Measurements from ENCODE around the gene B3GNT4.
"Not testable (repeated sequence)": the region's sequence is repeated elsewhere in the genome, so short reads cannot be mapped to it uniquely, and the experiment has no call there.

B3GNT4 gene

GRCh38 chr12:122203301-122204166 lies at the start of gene B3GNT4:
Gene B3GNT4 (plus strand): TSS chr12:122203709. CDS start chr12:122204619, 910 bp downstream.
- peak; percentile 82 for DNase-seq

GRCh38 chr12:122155705-122156104 lies 47.8 kb upstream of the B3GNT4 start:
- DNase-seq = no peak

- DNase-seq = no peak
Measured at GRCh38 chr12:122158700-122159285, 44.7 kb upstream of the B3GNT4 start.

- DNase-seq = no peak
Measured at GRCh38 chr12:122159882-122160281, 43.6 kb upstream of the B3GNT4 start.

- DNase-seq = no peak
Measured at GRCh38 chr12:122160761-122161160, 42.7 kb upstream of the B3GNT4 start.

- DNase-seq = no peak
Measured at GRCh38 chr12:122161682-122162081, 41.8 kb upstream of the B3GNT4 start.

- no peak for DNase-seq
Measured at GRCh38 chr12:122162976-122163375, 40.5 kb upstream of the B3GNT4 start.

GRCh38 chr12:122166422-122167349 lies 36.8 kb upstream of the B3GNT4 start:
- DNase-seq = peak; percentile 70

- DNase-seq = no peak
Measured at GRCh38 chr12:122167356-122167925, 36.1 kb upstream of the B3GNT4 start.

GRCh38 chr12:122168492-122168891 lies 35.0 kb upstream of the B3GNT4 start:
- DNase-seq = no peak

GRCh38 chr12:122171399-122171798 lies 32.1 kb upstream of the B3GNT4 start:
- no peak for DNase-seq

GRCh38 chr12:122172262-122172939 lies 31.1 kb upstream of the B3GNT4 start:
- DNase-seq = no peak

- peak; percentile 42 for DNase-seq
Measured at GRCh38 chr12:122174155-122174845, 29.2 kb upstream of the B3GNT4 start, which contains the start of gene IL31. Gene IL31 (minus strand): TSS chr12:122174221. CDS start chr12:122174172, 49 bp downstream.

- not testable (repeated sequence) for DNase-seq
Measured at GRCh38 chr12:122176473-122176872, 27.0 kb upstream of the B3GNT4 start.

- DNase-seq = peak; percentile 48
Measured at GRCh38 chr12:122182887-122183587, 20.5 kb upstream of the B3GNT4 start, which contains the start of gene LRRC43. Gene LRRC43 (plus strand): TSS chr12:122183123. CDS start chr12:122183145, 22 bp downstream.

GRCh38 chr12:122183588-122183940 lies 19.9 kb upstream of the B3GNT4 start:
- no peak for DNase-seq

GRCh38 chr12:122184517-122184916 lies 19.0 kb upstream of the B3GNT4 start:
- no peak for DNase-seq

- no peak for DNase-seq
Measured at GRCh38 chr12:122185079-122185478, 18.4 kb upstream of the B3GNT4 start.

- DNase-seq = no peak
Measured at GRCh38 chr12:122185494-122186082, 17.9 kb upstream of the B3GNT4 start.

GRCh38 chr12:122187466-122187865 lies 16.0 kb upstream of the B3GNT4 start:
- DNase-seq = no peak
